ENCODE results near the gene SSC5D. TPM values are rescaled to one million over a fixed set of nuclear protein-coding genes. Genes with fewer than 3 reads are reported as not detected.

SSC5D gene
- total and polyA plus RNA-seq, 2 of the 4 experiments (the other 2 are of a cell fraction), result 1.4 to 19.1 TPM

- no peak overlapping the region; the same call in 1 of the 2 replicates for H3K14ac ChIP-seq (replicated peaks; ENCODE audit: low read depth, low read length)
- H3K79me1 ChIP-seq (ENCODE audit: low read depth in 1 of 2, low read length in 2 of 2), result peaks cover 0 to 18% of the 10 kb centered on the region in 2 experiments; a peak in 2 of 4 replicates
- DNase-seq (no peak), ATAC-seq (ENCODE audit: low read depth) (no peak)
- H3K23ac ChIP-seq (ENCODE audit: low read depth, low read length), result no peak overlapping the region
- peaks cover 22% of the 10 kb centered on the region for H3K9me1 ChIP-seq (ENCODE audit: insufficient read depth, low read length)
- H3K9ac ChIP-seq (ENCODE audit: low read depth, low read length), result no peak overlapping the region
- no peak overlapping the region for H3K4me3 ChIP-seq (ENCODE audit: insufficient read depth, low read depth, low read length)
- no peak overlapping the region for H4K91ac ChIP-seq (ENCODE audit: insufficient read depth, low read depth, low read length)
- H3K9me3 ChIP-seq (ENCODE audit: control insufficient read depth, insufficient read depth, low read length), result no peaks in the 10 kb centered on the region
- no peak overlapping the region for H2BK5ac ChIP-seq (ENCODE audit: low read depth, low read length, poor library complexity, severe bottlenecking)
- no peak overlapping the region for H3K27ac ChIP-seq (ENCODE audit: insufficient read depth, low read length)
- H3K27me3 ChIP-seq (ENCODE audit: control insufficient read depth, insufficient read depth, low read length), result no peaks in the 10 kb centered on the region
- 100% methylated on average over 1 of the region's 14 CpGs; no CpG with 5 or more reads in 1 of the 2 experiments for WGBS, 2 experiments (ENCODE audit: extremely low coverage in 2 of 2, insufficient read length in 1 of 2)
- POLR2A ChIA-PET (ENCODE audit: unreplicated experiment), result no interaction called here
- no peak for TF ChIP-seq NFE2L2 (IDR thresholded peaks at IDR 0.05; ENCODE audit: low read depth, low read length)
- TF ChIP-seq CEBPB (IDR thresholded peaks at IDR 0.05; ENCODE audit: low read depth, low read length), result no peak
- no peak for TF ChIP-seq RAD21 (IDR thresholded peaks at IDR 0.05; ENCODE audit: low read length)
- no peak for TF ChIP-seq ELK1 (IDR thresholded peaks at IDR 0.05; ENCODE audit: borderline replicate concordance, low read depth, low read length)
- no peak for TF ChIP-seq POLR2A (IDR thresholded peaks at IDR 0.05; ENCODE audit: low read depth, low read length)
- no peak for TF ChIP-seq BHLHE40 (IDR thresholded peaks at IDR 0.05; ENCODE audit: low read depth, low read length)
- TF ChIP-seq RFX5 (IDR thresholded peaks at IDR 0.05; ENCODE audit: low read depth, low read length), result no peak
- no peak for TF ChIP-seq MAZ (IDR thresholded peaks at IDR 0.05; ENCODE audit: borderline replicate concordance, low read depth, low read length)
- no peak for TF ChIP-seq MAFK (IDR thresholded peaks at IDR 0.05; ENCODE audit: low read depth, low read length)
- TF ChIP-seq USF2 (IDR thresholded peaks at IDR 0.05; ENCODE audit: low read depth, low read length), result no peak
- no peak for TF ChIP-seq SMC3 (IDR thresholded peaks at IDR 0.05; ENCODE audit: low read depth, low read length)
- no peak for TF ChIP-seq CTCF (conservative IDR thresholded peaks at IDR 0.05; ENCODE audit: low read depth, low read length)
- TF ChIP-seq RCOR1 (IDR thresholded peaks at IDR 0.05; ENCODE audit: insufficient replicate concordance, low read length), result no peak
- no peak for TF ChIP-seq FOS (IDR thresholded peaks at IDR 0.05; ENCODE audit: low read depth, low read length)
- TF ChIP-seq CHD1 (IDR thresholded peaks at IDR 0.05; ENCODE audit: low read depth, low read length), result no peak
- no peak for TF ChIP-seq MXI1 (IDR thresholded peaks at IDR 0.05; ENCODE audit: borderline replicate concordance, low read depth, low read length)
- no peak overlapping the region for H3K4ac ChIP-seq (ENCODE audit: low read depth, low read length)
- dilution Hi-C loops (cut with HindIII; ENCODE audit: low sequenced_read_pairs, unreplicated experiment), result no loop called here
- H2AK5ac ChIP-seq (ENCODE audit: low read depth, low read length), result peak overlapping the region; percentile 90
- H2AK9ac ChIP-seq (replicated peaks; ENCODE audit: low read depth, low read length, poor library complexity), result peak overlapping the region; percentile 65
- no peak overlapping the region for H2BK120ac ChIP-seq (ENCODE audit: low read depth, low read length)
- in situ Hi-C loops (cut with MboI; ENCODE audit: low sequenced_read_pairs), result no loop called here
- no peak overlapping the region for H3K18ac ChIP-seq (ENCODE audit: low read depth, low read length)
- intact Hi-C loops (cut with micrococcal nuclease), result no loop called here
- CTCF ChIA-PET, result no interaction called here
- no peaks in the 10 kb centered on the region for H3K36me3 ChIP-seq (ENCODE audit: control insufficient read depth, insufficient read depth, low read length)
- H2AFZ ChIP-seq (replicated peaks; ENCODE audit: low read length, poor library complexity), result peak overlapping the region; percentile 21
- no peak overlapping the region for H3K56ac ChIP-seq (ENCODE audit: extremely low read depth, insufficient read depth, low read length)
- H4K20me1 ChIP-seq (ENCODE audit: insufficient read depth, low read length), result no peaks in the 10 kb centered on the region
- no peak overlapping the region for H3K4me2 ChIP-seq (ENCODE audit: low read depth, low read length)
- H4K8ac ChIP-seq (ENCODE audit: low read depth in 2 of 2, low read length in 2 of 2), result no peak overlapping the region
- no peak overlapping the region for H4K5ac ChIP-seq (ENCODE audit: low read depth, low read length)
- H2BK20ac ChIP-seq (ENCODE audit: low read depth, low read length), result peak overlapping the region; percentile 66
- peaks cover 2% of the 10 kb centered on the region; the same call in 1 of the 2 replicates for H3K4me1 ChIP-seq (ENCODE audit: control insufficient read depth, insufficient read depth, low read length)
- H2BK15ac ChIP-seq (ENCODE audit: low read depth, low read length), result no peak overlapping the region
- no TSS peak for BruUV-seq (replicated peaks)
Observed at GRCh38 chr19:55520691-55521292, 32.6 kb downstream of the SSC5D start.

Measured in IMR-90 (cell line).